Omental fat pad (tissue), 4 donors: ENCODE results near the gene APOBEC3C. TPM values are rescaled to one million over a fixed set of nuclear protein-coding genes. Genes with fewer than 3 reads are reported as not detected.
"Not testable (repeated sequence)": the region's sequence is repeated elsewhere in the genome, so short reads cannot be mapped to it uniquely, and the experiment has no call there.

Experiments
- ATAC-seq: fragments of 150-250 bp; one replicate; pipeline ENCODE4 v1.9.1; 2016; ENCODE audit warnings: mild to moderate bottlenecking, moderate library complexity; ENCODE audit not compliant: low FRiP score
- DNase-seq: peaks from one replicate; pipeline ENCODE4 v3.0.0-alpha.2; 2019; ENCODE audit warnings: low spot score
- total RNA-seq, 4 donors: library from RNA; depleted of rRNA; stranded (reverse); fragments of >200 nt; gene quantifications; one replicate each; pipeline ENCODE4 v1.1.0, GENCODE V29; 2016
- TF ChIP-seq, protein P1 (sequence below), 3 donors: fragments of 450-650 bp; IDR thresholded peaks; one replicate each; pipeline ENCODE4 v1.5.1; 2016 to 2017; ENCODE audit warnings: antibody characterized with exemption in 3 of 3, mild to moderate bottlenecking in 3 of 3, moderate library complexity in 2 of 3

APOBEC3C gene
- total RNA-seq, 4 donors from 2014 or later, result 5.8 to 11.0 (median 7.8) TPM

DNA sequence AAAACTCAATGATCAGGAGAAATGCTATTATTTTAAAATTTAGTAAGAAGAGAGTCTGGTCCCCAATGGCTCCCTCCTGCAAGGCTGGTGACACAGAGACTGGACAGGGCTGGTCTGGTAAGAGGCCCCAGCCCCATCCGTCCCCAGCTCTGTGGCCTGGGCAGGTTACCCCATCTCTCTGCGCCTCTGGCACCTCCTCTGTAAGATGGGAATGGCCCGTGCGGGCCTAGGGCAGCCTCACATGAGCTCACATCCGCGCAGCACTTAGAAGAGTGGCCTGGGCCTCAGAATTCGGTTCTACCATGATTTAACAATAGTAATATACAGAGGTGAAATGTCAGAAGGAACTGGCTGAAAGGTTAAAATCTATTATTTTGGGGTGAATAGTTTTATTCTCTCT, 27.9 kb downstream of the APOBEC3C start:
- no peak for DNase-seq
- no peak for ATAC-seq
- TF ChIP-seq, protein P1, sequence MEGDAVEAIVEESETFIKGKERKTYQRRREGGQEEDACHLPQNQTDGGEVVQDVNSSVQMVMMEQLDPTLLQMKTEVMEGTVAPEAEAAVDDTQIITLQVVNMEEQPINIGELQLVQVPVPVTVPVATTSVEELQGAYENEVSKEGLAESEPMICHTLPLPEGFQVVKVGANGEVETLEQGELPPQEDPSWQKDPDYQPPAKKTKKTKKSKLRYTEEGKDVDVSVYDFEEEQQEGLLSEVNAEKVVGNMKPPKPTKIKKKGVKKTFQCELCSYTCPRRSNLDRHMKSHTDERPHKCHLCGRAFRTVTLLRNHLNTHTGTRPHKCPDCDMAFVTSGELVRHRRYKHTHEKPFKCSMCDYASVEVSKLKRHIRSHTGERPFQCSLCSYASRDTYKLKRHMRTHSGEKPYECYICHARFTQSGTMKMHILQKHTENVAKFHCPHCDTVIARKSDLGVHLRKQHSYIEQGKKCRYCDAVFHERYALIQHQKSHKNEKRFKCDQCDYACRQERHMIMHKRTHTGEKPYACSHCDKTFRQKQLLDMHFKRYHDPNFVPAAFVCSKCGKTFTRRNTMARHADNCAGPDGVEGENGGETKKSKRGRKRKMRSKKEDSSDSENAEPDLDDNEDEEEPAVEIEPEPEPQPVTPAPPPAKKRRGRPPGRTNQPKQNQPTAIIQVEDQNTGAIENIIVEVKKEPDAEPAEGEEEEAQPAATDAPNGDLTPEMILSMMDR (IDR thresholded peaks at IDR 0.05), result no peak

DNA sequence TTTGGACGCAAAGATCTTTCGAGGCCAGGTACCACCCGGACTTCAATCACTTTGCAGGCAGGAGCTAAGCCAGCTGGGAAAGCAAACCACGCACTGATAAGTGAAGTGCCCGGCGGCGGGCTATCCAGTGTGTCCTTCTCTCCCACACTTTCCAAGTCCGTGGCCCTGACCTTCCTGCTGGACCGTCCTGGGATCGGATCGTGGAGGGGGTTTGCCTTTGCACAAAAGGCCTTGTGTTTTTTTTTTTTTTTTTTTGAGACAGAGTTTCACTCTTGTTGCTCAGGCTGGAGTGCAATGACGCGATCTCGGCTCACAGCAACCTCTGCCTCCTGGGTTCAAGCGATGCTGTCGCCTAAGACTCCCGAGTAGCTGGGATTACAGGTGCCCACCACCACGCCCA, 29.0 kb downstream of the APOBEC3C start:
- ATAC-seq, result not testable (repeated sequence)

DNA sequence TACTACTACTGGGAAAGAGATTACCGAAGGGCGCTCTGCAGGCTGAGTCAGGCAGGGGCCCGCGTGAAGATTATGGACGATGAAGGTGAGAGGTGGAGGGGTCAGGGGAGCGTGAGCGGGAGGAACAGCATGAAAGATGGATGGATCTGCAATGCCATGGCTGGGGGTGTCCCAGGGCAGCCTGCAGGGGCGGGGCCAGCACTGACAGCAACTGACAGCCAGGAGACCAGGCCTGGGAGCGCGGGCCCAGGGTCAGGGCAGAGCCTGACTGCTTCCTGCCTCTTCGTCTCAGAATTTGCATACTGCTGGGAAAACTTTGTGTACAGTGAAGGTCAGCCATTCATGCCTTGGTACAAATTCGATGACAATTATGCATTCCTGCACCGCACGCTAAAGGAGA, 31.1 kb downstream of the APOBEC3C start:
- not testable (repeated sequence) for ATAC-seq, DNase-seq

More for the DNA sequence above, 29.0 kb downstream of the APOBEC3C start:
- not testable (repeated sequence) for DNase-seq

DNA sequence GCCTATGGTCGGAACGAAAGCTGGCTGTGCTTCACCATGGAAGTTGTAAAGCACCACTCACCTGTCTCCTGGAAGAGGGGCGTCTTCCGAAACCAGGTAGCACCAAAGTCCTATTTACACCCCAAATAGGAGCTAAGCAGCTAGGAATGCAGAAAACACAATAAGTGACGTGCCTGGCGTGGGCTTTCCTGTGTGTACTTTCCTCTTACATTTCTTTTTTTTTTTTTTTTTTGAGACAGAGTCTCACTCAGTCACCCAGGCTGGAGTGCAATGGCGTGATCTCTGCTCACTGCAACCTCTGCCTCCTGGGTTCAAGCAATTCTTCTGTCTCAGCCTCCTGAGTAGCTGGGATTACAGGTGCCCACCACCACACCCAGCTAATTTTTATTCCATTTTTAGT, 35.4 kb downstream of the APOBEC3C start:
- ATAC-seq, DNase-seq: not testable (repeated sequence)

DNA sequence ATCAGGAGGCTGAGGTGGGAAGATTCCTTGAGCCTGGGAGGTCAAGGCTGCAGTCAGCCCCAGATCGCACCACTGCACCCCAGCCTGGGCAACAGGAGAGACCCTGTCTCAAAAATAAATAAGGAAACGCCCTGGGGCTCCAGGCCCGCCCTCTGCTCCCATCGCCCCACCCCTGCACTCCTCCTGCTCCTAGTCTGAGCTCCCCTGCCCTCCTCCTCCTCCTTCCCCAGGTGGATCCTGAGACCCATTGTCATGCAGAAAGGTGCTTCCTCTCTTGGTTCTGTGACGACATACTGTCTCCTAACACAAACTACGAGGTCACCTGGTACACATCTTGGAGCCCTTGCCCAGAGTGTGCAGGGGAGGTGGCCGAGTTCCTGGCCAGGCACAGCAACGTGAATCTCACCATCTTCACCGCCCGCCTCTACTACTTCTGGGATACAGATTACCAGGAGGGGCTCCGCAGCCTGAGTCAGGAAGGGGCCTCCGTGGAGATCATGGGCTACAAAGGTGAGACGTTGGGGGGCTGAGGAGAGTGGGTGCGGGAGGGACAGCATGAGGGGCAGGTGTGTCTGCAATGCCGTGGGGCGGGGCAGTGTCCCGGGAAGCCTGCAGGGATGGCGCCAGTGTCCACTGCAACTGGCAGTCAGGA, 37.9 kb downstream of the APOBEC3C start:
- peak; percentile 38 for ATAC-seq
- not testable (repeated sequence) for DNase-seq

DNA sequence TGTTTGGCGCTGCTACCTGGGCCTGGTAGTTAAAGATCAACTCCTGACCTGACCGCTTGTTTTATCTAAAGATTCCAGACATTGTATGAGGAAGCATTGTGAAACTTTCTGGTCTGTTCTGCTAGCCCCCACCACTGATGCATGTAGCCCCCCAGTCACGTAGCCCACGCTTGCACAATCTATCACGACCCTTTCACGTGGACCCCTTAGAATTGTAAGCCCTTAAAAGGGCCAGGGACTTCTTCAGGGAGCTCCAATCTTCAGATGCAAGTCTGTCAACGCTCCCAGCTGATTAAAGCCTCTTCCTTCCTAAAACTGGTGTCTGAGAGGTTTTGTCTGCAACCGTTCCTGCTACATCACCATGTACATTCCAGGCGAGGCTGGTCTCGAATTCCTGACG, 41.6 kb downstream of the APOBEC3C start:
- ATAC-seq (no peak), DNase-seq (no peak)
- TF ChIP-seq, protein P1 (IDR thresholded peaks at IDR 0.05), result no peak

DNA sequence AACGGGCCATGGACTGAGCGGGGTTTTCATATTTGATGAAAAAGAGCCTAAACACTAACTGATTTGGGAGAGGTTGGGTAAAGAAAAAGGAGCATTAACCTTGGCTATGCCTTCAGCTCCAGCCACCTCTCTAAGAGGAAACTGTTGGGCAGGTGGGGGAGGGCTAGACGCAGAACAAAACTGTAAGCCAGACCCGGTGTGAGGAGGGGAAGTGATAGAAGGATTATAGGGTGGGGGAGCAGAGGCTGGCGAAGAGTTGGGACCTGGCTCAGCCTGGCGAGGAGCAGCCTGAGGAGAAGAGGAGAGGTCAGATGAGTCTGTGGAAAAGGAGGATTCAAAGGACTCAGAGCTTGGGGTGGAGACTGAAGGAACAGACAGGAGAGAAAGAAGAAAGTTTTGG, 47.2 kb downstream of the APOBEC3C start:
- ATAC-seq, DNase-seq: not testable (repeated sequence)

DNA sequence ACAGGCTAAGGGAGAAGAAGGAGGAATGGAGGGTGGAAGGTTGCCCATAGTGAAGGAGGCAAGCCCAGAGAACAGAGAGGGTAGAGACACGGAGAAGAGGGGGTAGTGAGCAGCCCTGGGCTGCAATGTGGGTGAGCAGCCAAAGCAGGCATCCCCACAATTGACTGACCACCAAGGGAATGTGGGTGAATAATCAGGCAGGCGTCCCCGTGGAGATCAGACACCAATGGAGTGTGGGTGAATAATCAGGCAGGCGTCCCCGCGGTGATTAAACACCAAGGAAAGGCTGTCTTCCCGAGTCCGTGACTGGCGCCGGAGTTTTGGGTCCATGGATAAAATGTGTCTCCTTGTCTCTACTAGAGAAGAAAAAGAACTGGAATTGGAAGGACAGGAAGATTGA, 47.9 kb downstream of the APOBEC3C start:
- not testable (repeated sequence) for ATAC-seq

DNA sequence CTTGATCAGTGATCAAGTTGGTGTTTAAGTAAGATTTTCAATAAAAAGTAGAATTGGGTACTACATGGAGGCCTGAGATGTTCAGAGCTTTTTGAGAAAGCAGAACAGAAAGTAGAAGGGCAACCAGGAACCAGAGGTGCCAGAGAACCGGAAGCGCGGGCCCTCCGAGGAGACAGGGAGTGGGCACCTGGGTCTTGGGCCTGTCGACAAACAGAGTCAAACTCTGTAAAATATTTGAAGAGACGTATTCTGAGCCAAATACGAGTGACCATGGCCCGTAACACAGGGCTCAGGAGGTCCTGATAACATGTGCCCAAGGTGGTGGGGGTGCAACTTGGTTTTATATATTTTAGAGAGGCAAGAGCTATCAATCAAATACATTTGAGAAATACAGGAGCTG, 49.8 kb downstream of the APOBEC3C start:
- ATAC-seq, result not testable (repeated sequence)

More for the DNA sequence above, 47.9 kb downstream of the APOBEC3C start:
- DNase-seq, result not testable (repeated sequence)

DNA sequence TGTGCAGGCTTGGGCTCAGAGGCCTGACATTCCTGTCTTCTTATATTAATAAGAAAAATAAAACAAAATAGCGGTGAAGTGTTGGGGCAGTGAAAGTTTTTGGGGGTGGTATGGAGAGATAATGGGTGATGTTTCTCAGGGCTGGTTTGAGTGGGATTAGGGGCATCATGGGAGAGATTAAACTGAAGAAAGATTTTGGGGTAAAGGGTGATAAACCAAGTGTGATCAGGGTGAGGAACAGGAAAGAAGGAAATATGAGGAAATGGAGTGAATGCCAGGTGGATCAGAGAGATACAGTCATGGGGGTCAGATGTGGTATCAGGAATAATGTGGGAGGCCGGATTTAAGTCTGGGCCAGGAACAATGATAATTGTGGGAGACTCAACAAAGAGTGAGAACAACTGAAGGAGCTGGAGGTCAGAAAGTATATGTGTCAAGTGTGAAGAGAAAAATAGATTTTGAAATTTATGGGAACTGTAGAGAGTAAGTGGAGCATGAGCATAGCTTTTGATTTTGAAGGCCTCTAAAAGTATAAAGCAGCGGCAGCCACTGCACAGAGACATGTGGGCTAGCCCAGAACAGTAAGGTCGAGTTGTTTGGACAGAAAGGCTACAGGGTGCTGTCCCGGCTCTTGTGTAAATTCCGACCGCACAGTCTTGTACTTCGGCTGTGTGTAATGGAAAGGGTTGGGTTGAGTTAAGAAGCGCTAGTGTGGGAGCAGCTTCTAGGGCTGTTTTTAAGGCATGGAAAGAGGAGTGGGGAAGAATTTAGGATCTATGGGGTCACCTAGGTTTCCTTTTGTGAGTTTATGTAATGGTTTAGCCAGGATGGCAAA, 52.6 kb downstream of the APOBEC3C start:
- not testable (repeated sequence) for DNase-seq, ATAC-seq

More for the DNA sequence above, 49.8 kb downstream of the APOBEC3C start:
- not testable (repeated sequence) for DNase-seq

DNA sequence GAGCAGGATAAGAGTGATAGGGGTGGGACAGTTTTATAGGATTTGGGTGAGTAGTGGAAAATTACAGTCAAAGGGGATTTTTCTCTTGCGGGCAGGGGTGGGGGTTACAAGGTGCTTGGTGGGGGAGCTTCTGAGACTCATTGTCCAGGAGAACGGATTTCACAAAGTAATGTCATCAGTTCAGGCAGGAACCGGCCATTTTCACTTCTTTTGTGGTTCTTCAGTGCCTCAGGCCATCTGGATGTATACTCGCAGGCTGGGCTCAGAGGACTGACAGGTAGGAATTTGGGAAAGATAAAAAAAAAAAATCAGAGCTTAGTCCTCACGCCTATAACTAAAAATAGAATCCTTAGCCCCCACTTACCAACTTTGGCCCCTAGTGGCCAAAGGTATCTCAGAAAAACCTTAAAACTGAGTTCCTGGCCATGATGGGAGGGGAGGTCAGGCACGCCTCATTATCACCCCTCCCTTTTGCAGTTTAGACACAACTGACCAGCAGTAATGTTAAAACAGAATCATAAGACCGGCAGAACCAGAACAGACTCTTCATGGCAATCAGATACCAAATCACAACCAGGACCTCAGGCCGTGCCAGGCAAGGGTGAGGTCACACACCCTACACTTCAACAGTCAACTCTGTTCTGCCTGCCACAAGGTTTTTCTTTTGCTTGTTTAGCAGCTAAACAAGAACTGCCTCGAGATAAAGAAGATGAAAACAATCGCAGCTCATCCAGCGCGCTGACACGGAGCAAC, 54.2 kb downstream of the APOBEC3C start:
- ATAC-seq, result no peak
- TF ChIP-seq, protein P1 (IDR thresholded peaks at IDR 0.05), result no peak

More for the DNA sequence above, 54.2 kb downstream of the APOBEC3C start:
- no peak for DNase-seq
